Measurements from ENCODE around the gene CMTR1. TPM values are rescaled to one million over a fixed set of nuclear protein-coding genes. Genes with fewer than 3 reads are reported as not detected.

The CMTR1 gene
- total RNA-seq, 1 experiment from 2014 or later: 28.7 TPM

GRCh38 chr6:37418722-37419121 lies 14.3 kb upstream of the CMTR1 start:
- Histone ChIP-seq H3K4me1 (ENCODE audit: control insufficient read depth in 1 of 2, insufficient read depth in 2 of 2, low read length in 2 of 2) (no peaks in the 10 kb centered on the region), H3K4me3 (replicated peaks in 1 of 2; ENCODE audit: low read depth in 1 of 2, low read length in 2 of 2) (no peak overlapping the region), H3K9ac (ENCODE audit: low read length) (no peak overlapping the region), H2AFZ (ENCODE audit: low read depth, low read length, poor library complexity, severe bottlenecking) (no peak overlapping the region), H3K9me2 (ENCODE audit: insufficient read depth) (no peaks in the 10 kb centered on the region), H3K79me2 (ENCODE audit: insufficient read depth, low read length) (no peaks in the 10 kb centered on the region), H4K20me1 (ENCODE audit: insufficient read depth) (no peaks in the 10 kb centered on the region), H3K27me3 (ENCODE audit: insufficient read depth, low read length) (no peaks in the 10 kb centered on the region), H3K27ac (ENCODE audit: low read depth, low read length) (no peak overlapping the region), H3K4me2 (ENCODE audit: low read length) (no peak overlapping the region), H3K9me3 (ENCODE audit: control insufficient read depth in 1 of 2, insufficient read depth in 1 of 2, low read depth in 1 of 2, low read length in 2 of 2) (peaks cover 0 to 6% of the 10 kb centered on the region in 2 experiments; a peak in 1 of 4 replicates), H3K36me3 (ENCODE audit: control insufficient read depth in 1 of 2, insufficient read depth in 2 of 2, low read length in 2 of 2) (no peaks in the 10 kb centered on the region)
- no TSS peak for BruUV-seq (replicated peaks)
- DNase-seq (ENCODE audit: low read depth, low spot score) (no peak), ATAC-seq (no peak)
- TF ChIP-seq SIN3A (IDR thresholded peaks at IDR 0.05; ENCODE audit: low read depth): no peak
- no peak for TF ChIP-seq ELF1 (IDR thresholded peaks at IDR 0.05; ENCODE audit: borderline replicate concordance, low read depth)
- TF ChIP-seq REST (IDR thresholded peaks at IDR 0.05; ENCODE audit: low read depth): no peak
- TF ChIP-seq MAX (IDR thresholded peaks at IDR 0.05): no peak
- no peak for TF ChIP-seq POLR2AphosphoS5 (IDR thresholded peaks at IDR 0.05; ENCODE audit: low read depth, low read length)
- TF ChIP-seq CBX3 (IDR thresholded peaks at IDR 0.05; ENCODE audit: low read depth): no peak
- no peak for TF ChIP-seq ZNF274 (IDR thresholded peaks at IDR 0.05; ENCODE audit: low read depth, low read length)
- no peak for TF ChIP-seq JUND (IDR thresholded peaks at IDR 0.05)
- no peak for TF ChIP-seq EZH2 (IDR thresholded peaks at IDR 0.05)
- TF ChIP-seq ATF3 (IDR thresholded peaks at IDR 0.05): no peak
- no peak for TF ChIP-seq ZFX (IDR thresholded peaks at IDR 0.05)
- TF ChIP-seq CEBPB (IDR thresholded peaks at IDR 0.05; ENCODE audit: low read depth): no peak
- TF ChIP-seq FOSL1 (IDR thresholded peaks at IDR 0.05; ENCODE audit: low read depth): no peak
- no peak for TF ChIP-seq EGR1 (IDR thresholded peaks at IDR 0.05; ENCODE audit: low read depth)
- TF ChIP-seq YY1 (IDR thresholded peaks at IDR 0.05; ENCODE audit: extremely low read depth, insufficient replicate concordance, low read depth, low read length): no peak
- TF ChIP-seq TCF7L2 (IDR thresholded peaks at IDR 0.05; ENCODE audit: borderline replicate concordance, extremely low read depth, insufficient read depth, insufficient read length): no peak
- TF ChIP-seq EZH2phosphoT487 (IDR thresholded peaks at IDR 0.05; ENCODE audit: borderline replicate concordance): no peak
- CTCF ChIA-PET: no interaction called here
- RAD21 ChIA-PET (ENCODE audit: low non-redundant PET in 1 of 2, low total read pairs in 2 of 2, uncharacterized antibody in 2 of 2, unreplicated experiment in 2 of 2): no interaction called here
- POLR2A ChIA-PET: no interaction called here
- intact Hi-C loops (cut with micrococcal nuclease): no loop called here

All from HCT116 (cell line).